GM12891 (cell line): ENCODE results near the gene SEL1L.

Source experiments
- POLR2A ChIP-seq: IDR thresholded peaks from 2 replicates; pipeline ENCODE4 v1.6.1; 2011; ENCODE audit warnings: low read depth, low read length, control low read depth
- POLR2AphosphoS5 ChIP-seq: IDR thresholded peaks from 2 replicates; pipeline ENCODE4 v1.6.1; 2011; ENCODE audit warnings: low read depth, low read length, control low read depth
- SPI1 ChIP-seq: IDR thresholded peaks from 2 replicates; pipeline ENCODE4 v1.6.1; 2011; ENCODE audit warnings: low read depth, low read length, control low read depth
- TAF1 ChIP-seq: IDR thresholded peaks from 2 replicates; pipeline ENCODE4 v1.6.1; 2011; ENCODE audit warnings: low read depth, low read length, control low read depth

GRCh38 chr14:81561084-81561775 lies 27.6 kb upstream of the SEL1L start:
- TF ChIP-seq POLR2A (no peak), SPI1 (no peak), TAF1 (no peak), POLR2AphosphoS5 (no peak)
